Stimulated activated CD4-positive, alpha-beta T cell treated with anti-CD3 and anti-CD28 coated beads, Interleukin-15, amount 100 ng/mL, for 48 hours (primary cell): Measurements from ENCODE around the gene GAK.

Experiments
- DNase-seq, 2 donors: peaks; one replicate each; pipeline ENCODE4 v3.0.0-alpha.2; 2020; ENCODE audit warnings: low read depth in 2 of 2

Gene GAK

DNA sequence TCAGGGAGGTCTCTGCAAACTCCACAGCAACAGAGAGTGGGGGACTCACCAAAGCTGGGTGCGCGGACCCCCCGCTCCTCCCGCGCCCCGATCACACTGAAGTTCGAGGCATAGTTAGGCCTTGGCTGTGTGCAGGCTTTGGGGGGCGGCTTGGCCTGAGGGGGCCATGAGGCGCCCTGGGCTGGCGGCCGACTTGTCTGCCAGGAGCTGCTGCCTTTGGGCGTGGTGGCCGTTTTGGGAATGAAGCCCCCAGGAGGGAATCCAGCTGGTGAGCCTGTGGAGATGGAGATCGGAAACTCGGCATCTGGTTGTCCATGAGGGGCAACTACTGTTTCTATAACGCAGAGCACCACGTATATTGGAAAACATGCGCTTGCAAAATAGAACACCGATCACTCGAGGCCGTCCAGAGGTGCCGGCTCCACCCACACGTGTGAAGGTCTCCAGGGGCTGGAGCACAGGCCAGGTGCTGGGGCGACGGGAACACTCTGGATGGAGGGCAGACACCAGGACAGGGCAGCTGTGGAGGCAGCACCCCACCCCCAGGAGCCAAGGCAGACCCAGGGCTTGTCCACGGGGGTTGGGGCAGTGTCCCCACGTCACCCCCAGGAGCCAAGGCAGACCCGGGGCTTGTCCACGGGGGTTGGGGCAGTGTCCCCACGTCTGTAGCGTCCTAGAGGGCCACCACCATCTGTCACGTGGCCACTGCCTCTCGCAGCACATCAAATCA, 80.2 kb downstream of the GAK start:
- no peak for DNase-seq

DNA sequence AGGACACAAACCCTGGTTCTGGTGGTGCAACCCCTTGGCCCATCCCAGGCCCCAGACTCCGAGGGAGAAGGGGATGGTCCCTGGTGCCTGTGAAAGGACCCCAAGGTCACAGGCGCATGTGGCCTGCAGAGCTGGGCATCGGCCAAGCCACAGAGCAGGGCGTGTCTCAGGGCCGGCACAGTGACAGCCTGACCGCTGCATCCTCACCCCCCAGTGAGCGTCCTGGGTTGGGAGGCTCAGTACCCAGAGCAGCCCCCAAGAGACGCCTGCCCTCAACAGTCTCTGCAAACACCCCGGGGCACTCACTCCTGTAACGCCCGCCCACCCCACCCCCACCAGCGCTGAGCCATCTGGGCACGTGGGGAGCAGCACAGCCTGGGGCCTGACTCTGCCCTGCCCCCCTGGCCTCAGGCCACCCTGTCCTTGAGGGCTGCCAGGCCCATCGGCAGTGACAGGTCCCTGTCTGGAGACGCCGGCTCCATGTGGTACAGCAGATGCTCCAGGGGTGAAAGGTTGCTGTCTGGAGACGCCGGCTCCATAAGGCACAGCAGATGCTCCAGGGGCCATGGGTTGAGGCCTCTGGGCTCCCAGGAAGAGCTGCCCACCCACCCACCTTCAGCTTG, 81.7 kb downstream of the GAK start:
- no peak for DNase-seq

DNA sequence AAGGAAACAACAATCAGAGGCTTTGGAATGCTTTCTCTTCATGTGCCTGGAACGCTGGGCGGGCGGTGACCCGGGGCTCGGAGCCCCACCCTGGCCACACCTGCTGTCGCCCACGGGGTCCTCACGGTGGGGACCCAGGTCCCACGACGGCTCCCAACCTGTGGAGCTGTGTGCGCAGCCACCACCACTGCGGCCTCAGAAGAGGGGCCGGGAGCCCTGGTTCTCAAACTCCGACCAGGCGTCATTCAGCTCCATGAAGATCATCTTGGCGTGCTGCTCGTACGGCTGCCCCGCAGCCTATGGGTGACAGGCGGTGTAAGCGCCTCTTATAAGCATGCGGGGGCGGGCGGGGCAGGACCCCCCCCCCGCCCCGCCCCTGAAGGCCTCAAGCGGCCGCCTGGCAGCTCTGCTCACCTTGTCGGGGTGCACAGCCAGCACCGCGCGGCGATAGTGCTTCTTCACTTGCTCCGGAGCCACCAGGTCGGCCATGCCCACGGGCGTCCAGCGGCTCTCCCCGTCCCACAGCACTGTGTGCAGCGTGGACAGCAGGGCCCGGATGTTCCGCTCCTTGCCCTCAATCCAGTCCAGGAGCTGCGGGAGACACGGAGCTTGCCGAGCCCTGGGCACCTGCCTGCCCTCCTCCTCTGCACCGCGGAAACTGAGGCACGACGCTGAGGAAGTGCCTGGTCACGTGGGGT, 82.5 kb downstream of the GAK start:
- no peak for DNase-seq

DNA sequence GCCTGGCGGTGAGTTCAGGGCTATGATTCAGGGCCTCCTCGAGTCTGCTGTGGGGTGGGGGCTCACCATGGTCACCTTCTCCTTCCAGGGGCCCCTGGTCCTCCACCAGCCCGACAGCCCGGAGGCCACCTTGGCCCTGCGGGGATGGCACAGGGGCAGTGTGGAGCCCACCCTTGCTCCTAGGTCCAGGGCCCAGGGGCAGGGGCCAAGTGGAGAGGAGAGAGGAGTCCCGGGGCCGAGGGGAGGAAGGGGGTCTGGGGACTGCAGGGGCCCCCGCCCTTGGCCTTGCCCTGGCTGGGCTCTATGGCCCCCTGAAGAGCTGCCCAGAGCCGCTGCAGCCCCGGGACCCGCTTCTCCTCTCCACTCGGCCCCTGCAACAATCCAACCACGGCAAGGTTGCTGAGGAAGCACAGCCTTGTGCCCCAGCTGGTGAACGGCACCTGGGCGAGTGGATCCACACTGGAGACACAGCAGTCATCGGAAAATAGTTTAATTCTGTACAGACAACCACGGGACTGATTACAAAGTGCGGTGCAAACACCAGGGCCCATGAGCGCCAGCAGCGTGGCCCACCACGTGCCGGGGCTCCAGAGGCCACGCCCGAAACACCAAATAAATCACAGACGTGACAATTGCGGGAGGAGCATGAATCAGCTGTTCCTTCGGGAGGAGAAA, 83.2 kb downstream of the GAK start:
- DNase-seq, result no peak

DNA sequence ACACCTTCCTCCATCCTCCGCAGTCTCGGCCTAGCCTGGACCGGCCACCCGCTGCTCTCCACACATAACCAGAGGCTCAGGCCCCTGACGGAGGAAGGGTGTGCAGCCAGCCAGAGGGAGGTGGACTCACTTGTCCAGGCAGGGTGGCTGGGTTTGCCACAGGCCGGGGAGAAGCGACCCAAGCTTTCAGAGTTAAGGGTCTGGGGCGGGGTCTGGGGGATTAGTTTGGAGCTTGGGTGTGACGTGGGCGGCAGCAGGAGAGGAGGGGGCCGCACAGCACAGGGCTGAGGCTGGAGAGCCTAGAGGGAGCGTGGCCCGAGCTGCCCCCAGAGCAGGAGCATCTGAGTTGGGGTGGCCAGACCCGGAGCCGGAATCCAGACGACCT, 83.8 kb downstream of the GAK start:
- no peak for DNase-seq

DNA sequence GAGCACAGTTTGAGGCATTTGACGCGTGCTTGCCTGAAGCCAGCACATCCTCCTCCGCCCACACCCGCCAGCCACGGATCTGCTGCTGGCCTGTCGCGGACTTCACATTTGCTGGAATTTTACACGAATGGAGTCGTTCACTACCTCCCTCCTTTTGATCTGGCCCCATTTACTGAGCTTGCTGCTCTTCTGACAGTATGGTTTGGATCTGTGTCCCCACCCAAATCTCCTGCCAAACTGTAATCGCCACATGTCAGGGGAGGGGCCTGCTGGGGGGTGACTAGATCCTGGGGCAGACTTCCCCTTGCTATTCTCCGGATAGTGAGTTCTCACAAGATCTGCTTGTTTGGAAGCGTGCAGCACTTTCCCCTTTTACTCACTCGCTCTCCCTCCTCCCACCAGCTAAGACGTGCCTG, 86.3 kb downstream of the GAK start:
- DNase-seq, result no peak

DNA sequence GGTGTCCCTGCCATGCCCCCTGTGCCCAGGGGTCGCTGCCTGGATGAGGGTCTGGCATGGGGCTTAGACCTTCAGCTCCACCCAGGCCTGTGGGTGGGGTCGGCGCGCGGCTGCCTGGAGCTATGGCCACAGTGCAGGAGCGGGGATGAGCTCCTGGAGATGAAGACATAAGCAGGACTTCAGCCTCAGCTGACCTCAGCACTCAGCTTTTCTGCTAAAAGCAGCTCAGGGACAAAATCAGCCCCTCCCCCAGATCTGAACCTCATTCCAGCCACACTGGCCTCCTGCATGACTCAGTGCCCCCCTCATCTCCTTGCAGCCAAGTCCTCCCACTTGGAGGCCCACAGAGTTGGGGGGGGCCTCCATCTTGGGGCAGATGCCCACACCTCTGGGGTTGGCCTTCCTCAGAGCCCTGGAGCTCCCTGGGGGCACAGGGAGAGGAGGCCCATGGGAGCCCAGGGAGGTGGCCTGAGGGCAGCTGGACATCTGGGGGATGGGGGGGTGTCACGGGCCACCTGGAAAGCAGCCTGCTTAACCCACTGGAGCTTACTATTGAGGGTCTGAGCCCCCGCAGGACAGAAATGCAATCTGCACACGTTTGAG, 86.8 kb downstream of the GAK start:
- DNase-seq, result no peak

DNA sequence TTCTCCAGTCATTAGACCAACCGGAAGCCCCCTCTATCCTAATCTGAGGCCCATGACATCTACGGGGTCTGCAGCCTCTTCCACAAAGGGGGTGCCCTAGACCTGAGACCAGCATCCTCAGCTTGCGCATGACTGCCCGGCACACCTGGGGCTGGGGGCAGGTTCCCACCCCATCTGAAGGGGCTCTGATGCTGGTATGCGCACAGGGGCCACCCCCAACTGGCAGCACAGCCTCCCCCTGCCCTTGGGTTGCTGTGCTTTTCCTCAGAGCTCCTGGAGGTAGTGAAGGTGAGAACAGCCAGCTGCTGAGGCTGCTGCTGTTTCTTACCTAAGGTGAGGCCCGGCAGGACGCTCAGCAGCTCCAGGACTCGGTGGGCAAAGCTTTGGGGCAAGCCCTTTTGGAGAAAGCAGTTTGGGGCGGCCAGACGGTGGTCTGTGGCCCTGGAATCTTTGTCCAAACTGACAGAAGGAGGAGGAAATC, 87.3 kb downstream of the GAK start:
- DNase-seq, result no peak

DNA sequence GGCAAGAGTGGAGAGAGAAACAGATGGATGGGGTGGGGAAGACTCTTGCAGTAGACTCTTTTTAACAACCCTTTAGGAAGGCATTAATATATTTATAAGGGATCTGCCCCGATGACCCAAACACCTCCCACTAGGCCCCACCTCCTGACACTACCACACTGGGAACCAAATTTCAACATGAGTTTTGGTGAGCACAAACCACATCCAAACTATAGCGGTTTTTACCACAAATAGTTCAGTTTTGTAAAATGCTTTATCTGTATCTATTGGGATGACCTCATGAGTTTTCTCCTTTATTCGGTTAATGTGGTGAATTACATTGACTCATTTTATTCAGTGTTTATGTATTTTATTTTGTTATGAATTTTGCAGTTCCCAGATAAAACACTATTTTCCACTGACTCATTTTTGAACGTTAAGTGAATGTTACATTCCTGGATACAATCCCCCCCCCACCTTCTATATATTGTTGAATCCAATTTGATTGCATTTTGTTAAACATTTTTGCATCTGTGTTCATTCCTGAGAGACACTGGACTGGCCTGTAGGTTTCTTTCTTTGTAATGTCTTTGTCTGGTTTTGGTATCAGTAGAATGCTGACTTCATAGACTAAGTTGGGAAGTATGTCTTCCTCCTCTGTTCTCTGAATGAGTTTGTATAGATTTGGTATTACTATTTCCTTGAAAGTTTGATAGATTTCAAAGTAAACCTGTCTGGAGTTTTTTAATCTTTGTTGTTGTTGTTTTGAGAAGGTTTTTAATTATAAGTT, 92.3 kb downstream of the GAK start:
- no peak for DNase-seq

DNA sequence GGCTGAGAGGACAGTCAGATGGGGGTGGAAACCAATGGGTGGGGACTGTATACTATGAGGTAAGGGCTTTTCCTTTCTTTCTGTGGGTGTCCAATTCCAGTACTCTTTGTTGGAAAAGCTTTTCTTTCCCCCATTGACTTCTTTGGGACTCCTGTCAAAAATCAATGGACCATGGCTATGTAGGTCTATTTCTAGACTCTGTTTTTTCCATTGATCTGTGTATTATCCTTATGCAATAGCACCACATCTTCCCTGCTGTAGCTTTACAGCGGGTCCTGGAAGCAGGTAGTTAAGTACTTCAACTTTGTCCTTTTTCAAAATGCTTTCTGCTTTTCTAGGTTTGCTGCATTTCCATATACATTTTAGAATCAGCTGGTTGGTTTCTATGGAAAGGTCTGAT, 94.3 kb downstream of the GAK start:
- no peak for DNase-seq

DNA sequence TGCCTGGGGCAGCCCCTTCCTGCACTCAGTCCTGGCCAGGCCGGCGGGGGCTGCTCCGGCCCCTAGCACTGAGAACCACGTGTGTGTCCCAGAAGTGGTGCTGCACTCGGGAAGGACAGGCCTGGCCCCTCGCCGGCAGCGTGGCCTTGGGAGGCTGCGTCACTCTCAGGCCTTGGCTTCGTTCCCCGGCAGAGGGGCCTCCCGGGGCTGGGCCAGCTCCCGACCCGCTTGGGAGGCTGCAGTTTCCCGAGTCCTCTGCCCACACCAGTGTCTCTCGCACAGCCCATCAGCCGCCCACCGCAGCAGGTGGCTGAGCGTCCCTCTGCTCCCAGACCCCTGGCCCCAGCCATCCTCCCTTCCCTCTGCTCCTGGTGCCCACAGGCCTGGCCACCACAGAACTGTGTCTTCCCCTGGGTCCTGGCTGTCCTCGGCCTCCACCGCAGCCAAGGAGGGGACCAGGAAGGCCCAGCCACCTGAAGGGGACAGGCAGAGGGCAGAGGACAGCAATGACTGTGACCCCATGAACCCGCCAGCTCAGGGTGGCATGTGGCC, 95.3 kb downstream of the GAK start:
- DNase-seq, result no peak

DNA sequence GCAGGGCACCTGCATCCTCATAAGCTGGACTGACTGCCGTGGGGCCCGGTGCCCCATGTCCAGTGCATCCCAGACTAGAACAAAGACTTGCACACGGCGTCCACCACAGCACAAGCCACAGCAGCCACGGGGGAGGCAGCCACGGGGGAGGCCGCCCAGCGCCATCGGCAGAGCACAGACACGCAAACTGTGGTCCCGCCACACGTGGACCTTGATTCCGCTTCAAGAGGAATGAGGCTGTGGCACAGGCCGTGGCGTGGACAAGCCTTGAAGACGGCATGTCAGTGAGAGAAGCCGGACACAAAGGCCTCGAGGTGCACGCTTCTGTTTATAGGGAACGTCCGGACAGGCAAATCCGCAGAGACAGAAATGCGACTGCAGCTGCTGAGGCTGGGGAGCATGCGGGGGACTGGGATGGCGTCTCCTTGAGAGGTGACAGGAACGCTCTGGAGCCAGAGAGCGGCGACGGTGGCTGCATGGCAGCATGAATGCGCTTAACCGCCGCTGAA, 96.1 kb downstream of the GAK start:
- DNase-seq, result no peak

DNA sequence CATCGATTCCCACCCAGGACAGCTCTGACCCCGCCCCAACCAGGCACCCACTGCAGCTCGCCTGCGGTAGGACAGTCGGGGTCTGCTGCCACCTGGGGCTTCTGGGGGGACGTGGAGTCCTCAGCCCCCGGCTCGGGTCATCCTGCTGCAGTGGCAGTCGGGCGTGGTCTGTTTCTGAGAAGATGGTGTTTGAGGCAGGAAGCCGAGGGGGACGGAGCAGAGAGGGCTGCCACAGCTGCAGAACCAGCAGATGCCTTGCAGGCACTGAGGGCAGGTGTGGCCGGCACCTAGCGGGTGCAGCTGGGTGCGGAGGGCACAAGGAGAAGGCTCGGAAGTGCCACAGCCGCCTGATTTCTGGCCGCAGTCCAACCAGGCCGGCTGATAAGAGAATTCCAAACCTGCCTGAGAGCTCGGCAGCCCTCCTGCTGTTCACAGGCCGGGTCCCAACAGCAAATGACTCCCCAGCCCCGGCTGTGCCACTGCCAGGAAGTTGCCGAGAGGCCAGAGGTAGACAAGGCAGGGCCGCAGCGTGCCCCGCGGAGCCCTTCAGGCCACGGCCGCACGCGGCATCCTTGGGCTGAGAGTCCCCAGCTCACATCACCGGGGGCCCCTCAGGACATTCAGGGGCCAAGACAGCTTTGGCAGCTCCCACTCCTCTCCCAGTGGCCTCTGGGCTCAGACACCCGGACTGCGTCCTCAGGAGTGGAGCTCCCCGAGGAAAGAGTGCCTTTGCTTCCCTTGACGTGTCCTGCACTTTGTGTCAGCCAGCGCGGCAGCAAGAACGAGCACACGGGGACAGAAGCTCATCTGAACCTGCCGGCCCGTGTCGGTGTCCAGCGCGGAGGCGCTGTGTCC, 96.7 kb downstream of the GAK start:
- no peak for DNase-seq

DNA sequence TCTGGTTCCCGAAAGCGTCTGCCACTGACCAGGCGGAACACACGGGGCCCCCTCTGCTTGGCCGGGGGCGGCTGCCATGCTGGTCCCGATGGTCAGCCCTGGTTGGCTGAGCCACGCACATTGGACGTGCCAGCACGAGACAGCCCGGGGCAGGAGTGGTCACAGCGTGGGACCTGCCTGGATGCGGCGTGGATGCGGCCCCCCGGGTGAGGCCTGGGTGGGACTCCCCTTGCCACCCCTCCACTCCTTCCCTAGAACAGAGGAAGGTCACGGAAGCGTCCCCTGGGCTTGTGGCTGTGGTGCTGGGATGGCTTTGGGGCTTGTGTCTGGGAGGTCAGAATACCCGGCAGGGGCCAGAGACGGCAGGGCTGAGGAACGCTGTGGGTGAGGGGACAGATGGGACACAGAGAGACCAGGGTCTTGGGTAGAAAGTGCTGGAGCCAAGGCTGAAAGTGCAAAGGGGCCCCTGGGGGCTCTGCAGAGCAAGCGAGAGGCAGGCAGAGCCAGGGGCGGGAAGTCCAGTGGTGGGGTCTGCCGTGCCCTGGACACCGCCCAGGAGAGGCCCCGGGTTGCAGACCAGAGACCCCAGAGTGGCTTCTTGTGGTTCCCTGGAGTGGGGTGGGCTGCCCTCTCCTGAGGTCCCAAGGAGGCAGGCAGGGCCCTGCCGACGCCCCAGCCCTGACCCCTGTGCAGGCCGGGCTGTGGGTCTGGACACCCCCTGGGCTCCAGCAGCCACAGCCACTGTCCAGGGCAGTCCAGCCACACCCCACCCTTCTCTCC, 97.6 kb downstream of the GAK start:
- no peak for DNase-seq

DNA sequence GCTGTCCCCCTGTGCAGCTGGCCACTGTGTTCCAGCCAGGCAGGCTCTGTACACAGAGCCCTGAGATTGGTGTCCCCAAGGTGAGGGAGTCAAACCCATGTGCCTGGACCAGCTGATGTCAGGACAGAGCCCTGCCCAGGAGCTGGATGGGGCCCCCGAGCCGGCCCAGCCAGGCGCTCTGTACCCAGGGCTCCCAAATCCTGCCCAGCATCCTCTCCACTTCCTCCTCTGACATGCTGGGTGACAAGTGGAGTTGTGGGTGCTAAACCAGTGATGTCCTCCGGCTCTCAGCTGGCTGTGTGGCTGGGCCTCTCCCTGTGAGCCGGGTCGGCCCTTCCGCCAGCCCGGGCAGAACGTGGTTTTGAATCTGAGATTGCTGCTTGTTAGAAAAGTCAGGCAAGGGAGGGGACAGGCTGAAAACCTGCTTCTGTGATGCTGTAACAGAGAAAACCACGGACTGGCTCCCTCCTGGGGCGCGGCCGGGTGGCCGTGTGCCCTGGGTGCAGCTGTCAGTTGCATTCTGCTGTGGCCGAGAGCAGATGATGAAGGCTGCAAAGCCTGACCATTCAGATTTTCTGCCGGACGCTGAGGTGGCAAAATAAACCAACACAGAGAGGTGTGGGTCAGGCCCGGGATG, 98.3 kb downstream of the GAK start:
- no peak for DNase-seq

DNA sequence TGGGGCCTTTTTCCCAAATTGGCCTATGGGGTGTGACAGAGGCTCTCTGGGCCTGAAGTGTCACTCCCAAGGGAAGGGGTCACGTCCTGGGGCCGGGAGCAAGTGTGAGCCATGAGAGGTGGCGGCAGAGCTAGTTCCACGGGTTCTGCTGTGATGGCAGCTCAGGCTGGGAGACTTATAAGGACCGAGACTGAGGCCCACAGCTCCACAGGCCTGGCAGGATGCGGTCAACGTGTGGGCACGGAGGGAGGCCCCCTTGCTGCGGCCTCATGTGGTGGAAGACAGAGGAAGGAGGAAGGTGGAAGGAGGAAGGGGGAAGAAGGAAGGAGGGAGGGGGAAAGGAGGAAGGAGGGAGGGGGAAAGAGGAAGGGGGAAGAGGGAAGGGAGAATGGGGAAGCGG, 99.0 kb downstream of the GAK start:
- no peak for DNase-seq

DNA sequence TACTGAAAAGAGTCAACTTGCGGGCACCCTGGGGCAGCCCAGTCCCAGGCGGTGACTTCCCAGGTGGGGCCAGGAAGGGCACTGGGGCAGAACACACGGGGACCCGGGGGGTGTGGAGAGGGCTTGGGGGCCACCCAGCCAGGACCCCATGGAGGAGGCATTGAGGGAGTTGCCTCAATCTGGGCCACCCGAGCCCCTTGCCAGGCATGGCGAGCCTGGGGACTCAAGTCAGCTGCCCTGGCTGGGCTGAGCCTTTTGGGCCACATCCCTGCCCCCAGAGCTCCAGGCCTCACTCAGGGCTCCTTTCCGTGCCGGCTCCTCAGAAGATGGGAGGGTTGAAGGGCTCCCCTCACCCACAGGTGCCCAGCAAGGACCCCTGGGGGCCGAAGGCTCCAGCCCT, 99.6 kb downstream of the GAK start:
- no peak for DNase-seq

DNA sequence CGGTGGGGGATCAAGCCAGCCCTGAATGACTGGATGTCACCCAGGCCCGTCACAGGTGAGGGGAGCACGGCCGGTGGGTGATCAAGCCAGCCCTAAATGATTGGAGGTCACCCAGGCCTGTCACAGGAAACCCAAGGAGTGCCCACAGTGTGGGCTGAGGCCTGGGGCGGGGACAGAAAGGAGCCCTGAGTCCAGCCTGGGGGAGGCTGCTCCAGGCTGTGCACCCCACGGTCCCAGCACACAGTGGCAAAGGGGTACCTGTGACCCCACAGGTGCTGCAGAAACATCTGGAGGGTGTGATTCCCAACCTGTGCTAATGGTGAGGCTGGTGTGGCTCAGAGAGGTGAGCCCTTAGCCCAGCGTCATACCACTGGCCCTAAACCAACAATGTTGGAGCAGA, 100.0 kb downstream of the GAK start:
- DNase-seq, result no peak

DNA sequence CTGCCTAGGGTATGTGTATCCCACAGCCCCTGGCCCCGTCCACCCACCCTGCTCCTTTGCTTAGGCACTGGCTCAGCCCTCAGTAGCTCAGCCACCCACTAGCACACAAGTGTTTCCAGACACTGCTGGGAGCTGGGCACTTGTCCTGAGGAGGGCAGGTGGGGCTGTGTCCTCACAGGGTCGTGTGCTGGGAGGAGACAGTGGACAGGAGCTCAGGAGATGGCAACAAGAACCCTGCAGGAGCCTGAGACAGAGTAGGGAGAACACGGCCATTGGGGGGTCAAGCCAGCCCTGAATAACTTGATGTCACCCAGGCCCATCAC, 100.7 kb downstream of the GAK start:
- no peak for DNase-seq
